ENCODE results near the gene REV3L.
A peak's percentile ranks its signal among the peaks of the same experiment; 100 is the strongest.

The REV3L gene

DNA sequence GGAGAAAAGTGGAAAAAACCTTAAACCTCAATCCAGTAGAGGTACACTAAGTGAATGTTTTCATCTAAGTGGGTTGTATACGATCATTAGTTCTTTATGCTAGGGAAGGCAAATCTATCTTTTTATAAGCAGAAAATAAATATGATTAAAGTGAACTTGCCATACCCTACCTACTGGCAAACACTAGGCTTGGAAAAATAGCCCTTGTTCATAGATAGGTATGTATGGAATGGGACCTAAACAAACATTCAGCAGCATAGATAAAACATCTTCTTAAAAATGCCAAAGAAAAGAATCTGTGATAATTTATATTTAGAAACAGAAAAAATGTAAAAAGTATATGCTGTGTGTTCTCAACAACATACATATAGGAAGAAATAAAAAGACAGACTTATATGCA is 18.8 kb downstream of the REV3L start:
- DNase-seq = peak; percentile 62

- DNase-seq = no peak
These were observed 20.1 kb downstream of the REV3L start for GRCh38 chr6:111462770-111463391.

- no peak for DNase-seq
These were observed 21.2 kb downstream of the REV3L start for GRCh38 chr6:111461860-111462259.

- DNase-seq = no peak
These were observed 24.3 kb downstream of the REV3L start for GRCh38 chr6:111458670-111459232.

GRCh38 chr6:111456208-111456607 is 26.8 kb downstream of the REV3L start:
- no peak for DNase-seq

DNA sequence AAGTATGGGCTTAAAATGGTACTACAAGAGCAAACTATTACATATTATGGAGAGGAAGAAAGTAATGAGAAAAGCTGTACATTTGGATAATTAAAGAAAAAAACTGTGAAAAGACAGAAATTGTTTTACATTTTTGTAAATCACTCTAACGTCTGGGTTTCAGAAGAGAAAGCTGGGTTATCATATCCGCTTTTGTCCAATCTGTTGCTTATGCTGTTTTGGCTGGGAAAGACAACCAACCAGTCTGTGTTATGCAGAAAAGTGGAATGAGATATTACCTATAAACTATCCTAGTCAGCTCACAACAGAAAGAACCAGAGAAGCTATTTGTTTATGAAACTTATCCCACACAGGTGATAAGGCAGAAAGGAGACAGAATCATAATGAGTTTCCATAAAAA is 32.4 kb downstream of the REV3L start:
- no peak for DNase-seq

DNA sequence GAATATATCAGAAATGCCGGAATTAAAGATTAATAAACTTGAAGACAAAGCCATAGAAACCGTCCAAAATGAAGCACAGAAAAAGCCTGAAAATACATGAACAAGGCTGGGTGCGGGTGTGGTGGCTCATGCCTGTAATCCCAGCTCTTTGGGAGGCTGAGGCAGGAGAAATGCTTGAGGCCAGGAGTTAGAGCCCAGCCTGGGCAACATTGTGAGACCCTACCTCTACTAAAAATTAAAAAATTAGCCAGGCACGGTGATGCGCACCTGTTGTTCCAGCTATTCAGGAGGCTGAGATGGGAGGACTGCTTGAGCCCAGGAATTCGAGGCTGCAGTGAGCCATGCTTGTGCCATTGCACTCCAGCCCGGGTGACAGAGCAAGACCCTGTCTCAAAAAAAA is 32.9 kb downstream of the REV3L start:
- DNase-seq = no peak

- no peak for DNase-seq
These were observed 33.9 kb downstream of the REV3L start for GRCh38 chr6:111449129-111449528.

- no peak for DNase-seq
These were observed 36.0 kb downstream of the REV3L start for GRCh38 chr6:111447051-111447450.

DNA sequence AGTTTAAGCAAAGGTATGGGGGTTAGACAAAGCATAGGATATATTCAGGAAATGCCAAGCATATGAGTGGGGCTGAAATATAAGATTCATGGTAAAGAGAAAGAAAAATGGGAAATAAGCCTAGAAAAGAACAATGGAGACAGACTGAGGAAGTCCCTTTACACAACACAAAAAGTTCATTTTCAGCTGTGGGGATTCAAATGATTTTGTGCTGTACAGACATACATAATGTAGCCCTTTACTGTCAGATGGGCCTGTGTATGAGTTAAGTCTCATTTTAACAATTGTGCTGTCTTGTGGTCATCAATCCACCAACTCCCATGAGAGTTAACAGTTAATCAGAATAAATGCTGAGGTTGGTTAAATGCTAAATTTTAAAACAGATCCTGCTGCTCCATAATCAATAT is 37.2 kb downstream of the REV3L start:
- DNase-seq = peak; percentile 40

DNA sequence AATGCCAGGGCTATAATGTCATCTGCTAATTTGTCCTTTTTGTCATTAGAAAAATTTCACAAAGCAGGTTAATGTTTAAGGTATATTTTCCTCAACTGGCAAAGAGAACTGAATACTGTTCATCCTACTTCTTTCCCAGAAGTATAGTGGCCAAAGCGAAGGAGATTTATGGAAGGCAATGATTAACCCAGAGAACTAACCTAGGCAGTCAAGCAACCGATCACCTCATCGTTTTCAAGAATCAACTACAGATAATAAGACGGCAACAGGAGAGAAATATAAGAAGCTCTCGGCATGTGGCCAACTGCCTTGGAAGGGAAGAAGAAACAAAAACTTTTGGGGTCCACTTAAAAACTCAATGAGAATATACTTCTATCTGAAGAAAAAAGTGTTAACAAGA is 38.2 kb downstream of the REV3L start:
- no peak for DNase-seq

DNA sequence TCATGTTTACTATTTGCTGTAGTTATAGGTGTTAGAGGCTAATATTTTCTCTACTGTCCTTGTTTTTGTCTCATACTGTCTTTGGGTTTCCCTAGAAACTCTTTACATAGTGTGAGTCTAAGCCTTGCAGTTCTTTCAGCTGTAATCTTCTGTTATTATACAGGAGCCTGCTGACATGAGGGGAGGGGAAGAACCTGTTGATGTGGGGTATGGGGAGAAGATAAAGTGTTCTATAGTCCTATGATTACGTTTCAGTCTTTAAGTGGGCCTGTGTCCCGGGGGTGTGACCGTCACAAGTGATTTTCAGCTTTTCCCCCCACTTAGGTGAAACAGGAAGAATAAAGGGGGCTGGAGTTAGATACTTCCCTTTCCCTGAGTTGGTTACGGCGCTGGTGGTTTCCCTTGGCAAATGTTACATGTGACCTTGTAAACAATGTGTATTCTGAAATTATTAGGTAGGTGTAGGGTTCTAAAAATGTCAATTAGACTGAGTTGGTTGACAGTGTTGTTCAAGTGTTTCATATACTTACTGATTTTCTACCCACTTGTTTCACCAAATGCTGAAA is 41.3 kb downstream of the REV3L start:
- no peak for DNase-seq

- no peak for DNase-seq
These were observed 43.8 kb downstream of the REV3L start for GRCh38 chr6:111439171-111439570.

DNA sequence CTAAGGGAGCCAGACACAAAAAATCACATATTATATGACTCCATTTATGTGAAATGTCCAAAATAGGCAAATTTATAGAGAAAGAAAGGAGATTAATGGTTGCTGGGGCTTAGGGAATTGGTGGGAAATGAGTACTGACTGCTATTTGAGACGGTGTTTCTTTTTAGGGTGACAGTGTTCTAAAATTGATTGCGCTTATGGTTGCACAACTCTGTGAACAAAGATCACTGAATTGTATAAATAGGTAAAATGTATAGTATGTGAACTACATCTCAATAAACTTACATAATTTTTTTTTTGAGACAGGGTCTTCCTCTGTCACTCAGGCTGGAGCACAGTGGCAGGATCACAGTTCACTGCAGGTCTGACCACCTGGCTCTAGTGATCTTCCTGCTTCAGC is 45.4 kb downstream of the REV3L start:
- no peak for DNase-seq

- DNase-seq = no peak
These were observed 50.5 kb downstream of the REV3L start for GRCh38 chr6:111432511-111432910.

- no peak for DNase-seq
These were observed 52.2 kb downstream of the REV3L start for GRCh38 chr6:111430605-111431376.

GRCh38 chr6:111429571-111429970 is 53.4 kb downstream of the REV3L start:
- DNase-seq = no peak

DNA sequence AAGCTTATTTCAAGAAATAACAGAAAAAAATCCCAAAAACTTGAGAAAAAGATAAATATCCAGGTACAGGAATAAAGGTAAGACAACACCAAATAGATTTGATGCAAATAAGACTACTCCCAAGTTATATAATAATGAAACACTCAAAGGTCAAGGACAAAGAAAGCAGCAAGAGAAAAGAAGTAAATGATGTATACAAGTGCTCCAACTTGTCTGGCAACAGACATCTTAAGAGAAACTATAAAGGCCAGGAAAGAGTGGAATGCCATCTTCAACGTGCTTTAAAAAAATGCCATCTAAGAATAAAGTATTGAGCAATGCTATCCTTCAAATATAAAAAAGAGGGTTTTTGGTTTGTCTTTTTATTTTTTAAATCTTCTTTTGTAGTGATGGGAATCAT is 54.2 kb downstream of the REV3L start:
- DNase-seq = no peak

DNA sequence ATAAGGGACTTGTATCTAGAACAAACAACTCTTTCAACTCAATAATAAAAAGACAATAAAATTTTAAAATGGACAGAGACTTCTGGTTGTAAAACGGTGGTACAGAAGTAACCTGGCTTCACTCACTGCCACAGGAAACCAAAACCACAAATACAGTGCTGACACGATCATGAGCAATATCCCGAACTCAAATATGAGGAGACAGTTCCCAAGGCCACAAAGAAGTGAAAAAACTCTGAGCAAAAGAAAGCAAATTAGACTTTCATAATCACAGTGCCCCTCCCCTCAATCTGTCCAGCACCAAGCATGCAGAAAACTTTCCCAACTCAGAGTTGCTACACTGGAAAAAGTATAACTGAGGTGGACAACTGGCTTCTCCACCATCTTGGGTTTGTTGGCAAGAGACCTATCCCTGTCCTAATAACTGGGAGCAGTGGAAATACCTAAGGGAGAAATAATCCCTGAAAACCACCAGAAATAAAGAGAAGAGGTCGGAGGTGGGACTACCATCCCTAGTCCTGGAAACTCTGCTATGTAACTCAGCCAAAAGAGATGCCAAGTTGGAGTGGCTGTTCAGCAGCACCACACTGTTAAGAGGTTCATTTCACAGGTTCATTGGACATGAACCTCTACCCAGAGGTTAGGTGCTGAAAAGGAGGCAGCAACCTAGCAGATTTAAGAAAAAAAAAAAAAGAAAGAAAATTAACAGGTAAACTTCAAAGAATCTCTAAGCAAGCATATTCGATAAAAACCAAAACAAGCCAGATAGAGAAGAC is 55.5 kb downstream of the REV3L start:
- peak; percentile 87 for DNase-seq

GRCh38 chr6:111423960-111424846 is 58.8 kb downstream of the REV3L start:
- peak; percentile 12 for DNase-seq

- peak; percentile 37 for DNase-seq
These were observed 59.9 kb downstream of the REV3L start for GRCh38 chr6:111423055-111423633.

Measured in fibroblast of skin of back (primary cell).